Neuron (in vitro differentiated cells): ENCODE data around the gene PDCD1LG2.

ENCODE experiments used
- H2AFZ ChIP-seq: one replicate; pipeline ENCODE4 v1.6.1; 2013; ENCODE audit warnings: low read depth, mild to moderate bottlenecking, inconsistent platforms, low read length, moderate library complexity
- H3K27me3 ChIP-seq: one replicate; pipeline ENCODE4 v1.6.1; 2013; ENCODE audit warnings: low read length; ENCODE audit not compliant: insufficient read depth
- H3K36me3 ChIP-seq: one replicate; pipeline ENCODE4 v1.6.1; 2013; ENCODE audit warnings: low read length; ENCODE audit not compliant: insufficient read depth
- H3K4me1 ChIP-seq: one replicate; pipeline ENCODE4 v1.6.1; 2013; ENCODE audit warnings: low read length; ENCODE audit not compliant: insufficient read depth
- H3K4me3 ChIP-seq: 2 replicates; pipeline ENCODE4 v1.5.1; 2013; ENCODE audit warnings: mild to moderate bottlenecking, low read length, moderate library complexity
- H3K9me3 ChIP-seq: one replicate; pipeline ENCODE4 v1.6.1; 2013; ENCODE audit warnings: low read length

PDCD1LG2 gene

DNA sequence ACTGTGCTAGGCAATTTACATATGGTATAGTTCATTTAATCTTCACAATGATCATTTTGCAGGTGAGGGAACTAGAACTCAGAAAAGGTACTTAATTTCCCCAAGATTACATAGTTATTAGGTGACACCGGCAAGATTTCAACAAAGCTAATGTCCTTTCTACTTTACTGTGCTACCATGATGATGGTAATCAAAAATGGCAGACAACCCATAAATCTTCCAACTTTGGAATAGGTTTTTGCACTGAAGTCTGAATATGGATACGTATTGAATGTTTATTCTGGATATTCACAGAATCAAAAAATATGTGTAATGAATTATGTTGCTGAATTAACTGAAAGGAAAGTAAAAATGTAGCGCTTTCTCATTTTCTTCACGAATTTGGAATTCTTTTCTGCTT is 13.8 kb downstream of the PDCD1LG2 start:
- Histone ChIP-seq H2AFZ (no peak overlapping the region), H3K36me3 (no peaks in the 10 kb centered on the region), H3K4me1 (peaks cover 2% of the 10 kb centered on the region), H3K27me3 (no peaks in the 10 kb centered on the region), H3K4me3 (no peak overlapping the region), H3K9me3 (no peaks in the 10 kb centered on the region)

DNA sequence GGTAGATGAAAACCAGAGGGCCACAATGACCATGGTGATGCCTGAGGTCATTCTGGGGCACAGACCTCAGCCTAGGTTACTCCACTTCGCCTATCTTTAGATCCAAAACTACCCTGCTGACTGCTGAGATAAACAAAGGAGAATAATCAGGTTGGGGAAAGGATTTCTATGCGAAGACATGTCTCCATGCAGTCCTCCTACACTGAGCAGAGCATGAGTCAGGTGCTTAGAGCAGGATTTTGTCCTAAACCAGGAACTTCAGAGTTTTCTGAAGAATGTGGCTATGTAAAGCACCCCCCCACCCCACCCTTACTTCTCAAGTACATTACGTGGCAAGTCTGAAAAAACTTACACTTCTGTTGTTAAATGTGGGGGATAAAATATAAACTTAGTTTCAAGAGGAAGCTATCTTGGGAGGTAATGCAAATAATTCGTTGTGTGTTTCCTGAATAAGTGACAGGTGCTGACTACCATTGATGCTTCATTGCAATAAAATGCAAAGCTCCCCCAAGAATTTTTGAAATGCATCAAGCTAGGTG is 19.4 kb downstream of the PDCD1LG2 start:
- H2AFZ ChIP-seq, result no peak overlapping the region
- no peaks in the 10 kb centered on the region for H3K36me3 ChIP-seq
- no peaks in the 10 kb centered on the region for H3K9me3 ChIP-seq
- H3K27me3 ChIP-seq, result no peaks in the 10 kb centered on the region
- H3K4me3 ChIP-seq, result no peak overlapping the region
- peaks cover 8% of the 10 kb centered on the region for H3K4me1 ChIP-seq

DNA sequence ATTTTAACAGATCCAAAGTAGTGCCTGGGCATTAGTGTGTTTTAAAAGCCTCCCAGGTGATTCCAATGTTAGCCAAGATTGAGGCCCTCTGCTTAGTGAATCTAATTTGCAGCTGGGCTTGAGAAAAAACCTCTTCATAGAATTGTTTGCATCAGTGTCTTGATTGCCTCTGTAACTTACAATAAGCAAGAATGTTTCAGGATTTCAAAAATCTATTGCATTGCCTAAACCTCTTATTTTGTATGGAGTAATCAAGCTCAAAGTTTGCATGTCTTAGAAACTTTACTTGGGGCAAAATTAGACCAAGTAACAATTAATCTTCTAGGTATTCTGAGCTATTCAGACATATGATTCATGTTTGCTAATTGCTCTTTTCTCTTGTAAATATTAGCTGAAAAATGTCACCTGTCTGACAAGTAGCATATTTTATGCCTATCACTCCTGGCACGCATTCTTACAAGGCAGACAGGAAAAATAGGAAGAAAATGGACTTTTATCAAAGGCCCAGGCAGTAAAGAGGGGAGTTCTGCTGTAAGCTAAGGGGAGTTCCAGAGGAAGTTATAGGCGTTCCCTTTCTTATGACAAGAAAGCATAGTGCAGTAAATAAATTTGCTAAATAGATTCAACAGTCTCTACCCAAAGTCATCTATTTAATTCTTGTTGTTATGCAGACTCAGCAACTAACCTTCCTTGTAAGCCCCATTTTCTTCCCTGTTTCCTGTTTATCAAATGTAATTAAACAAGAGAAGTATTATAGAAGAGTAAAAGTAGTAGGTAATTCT is 21.0 kb downstream of the PDCD1LG2 start:
- peaks cover 17% of the 10 kb centered on the region for H3K4me1 ChIP-seq
- H3K36me3 ChIP-seq, result no peaks in the 10 kb centered on the region
- no peak overlapping the region for H3K4me3 ChIP-seq
- no peaks in the 10 kb centered on the region for H3K27me3 ChIP-seq
- no peak overlapping the region for H2AFZ ChIP-seq
- H3K9me3 ChIP-seq, result no peaks in the 10 kb centered on the region

DNA sequence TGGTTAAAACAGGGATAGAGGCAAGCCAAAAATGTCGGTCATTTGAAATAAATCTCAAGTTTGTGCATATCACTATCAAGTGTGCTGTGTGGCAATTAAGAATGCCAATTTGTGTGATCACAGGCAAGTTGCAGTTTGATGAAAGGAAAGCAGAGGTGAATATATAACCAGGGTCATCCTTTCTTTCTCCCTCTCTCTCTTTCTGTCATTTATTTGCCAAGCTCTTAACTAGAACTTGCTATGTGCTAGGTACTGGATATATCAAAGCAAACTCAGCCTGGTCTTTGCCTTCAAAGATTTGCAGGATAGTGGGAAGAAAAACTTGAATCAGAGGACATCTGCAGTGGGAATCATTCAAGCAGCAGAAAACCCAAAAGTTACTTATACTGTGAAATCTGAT is 22.0 kb downstream of the PDCD1LG2 start:
- H3K4me3 ChIP-seq, result no peak overlapping the region
- no peaks in the 10 kb centered on the region for H3K36me3 ChIP-seq
- peaks cover 17% of the 10 kb centered on the region for H3K4me1 ChIP-seq
- H2AFZ ChIP-seq, result no peak overlapping the region
- H3K27me3 ChIP-seq, result no peaks in the 10 kb centered on the region
- H3K9me3 ChIP-seq, result no peaks in the 10 kb centered on the region

DNA sequence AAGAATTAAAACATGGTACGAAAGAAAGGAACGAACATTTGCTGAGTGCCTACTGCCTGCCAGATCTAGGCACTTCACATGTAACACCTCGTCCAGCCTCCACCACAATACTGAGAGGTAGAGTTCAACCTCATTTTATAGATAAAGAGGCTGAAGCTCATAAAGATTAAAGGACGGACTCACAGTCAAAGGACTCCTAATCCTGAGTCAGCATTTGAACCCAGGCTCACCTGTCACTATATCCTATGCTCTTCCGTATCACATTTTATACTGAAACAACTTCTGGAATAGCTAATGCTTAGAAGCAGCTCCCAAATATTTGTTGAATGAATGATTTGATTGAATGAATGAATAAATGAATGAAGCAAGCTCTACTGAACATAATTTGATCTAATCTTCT is 22.5 kb downstream of the PDCD1LG2 start:
- no peak overlapping the region for H3K4me3 ChIP-seq
- H2AFZ ChIP-seq, result no peak overlapping the region
- peaks cover 17% of the 10 kb centered on the region for H3K4me1 ChIP-seq
- H3K27me3 ChIP-seq, result no peaks in the 10 kb centered on the region
- no peaks in the 10 kb centered on the region for H3K9me3 ChIP-seq
- H3K36me3 ChIP-seq, result no peaks in the 10 kb centered on the region

DNA sequence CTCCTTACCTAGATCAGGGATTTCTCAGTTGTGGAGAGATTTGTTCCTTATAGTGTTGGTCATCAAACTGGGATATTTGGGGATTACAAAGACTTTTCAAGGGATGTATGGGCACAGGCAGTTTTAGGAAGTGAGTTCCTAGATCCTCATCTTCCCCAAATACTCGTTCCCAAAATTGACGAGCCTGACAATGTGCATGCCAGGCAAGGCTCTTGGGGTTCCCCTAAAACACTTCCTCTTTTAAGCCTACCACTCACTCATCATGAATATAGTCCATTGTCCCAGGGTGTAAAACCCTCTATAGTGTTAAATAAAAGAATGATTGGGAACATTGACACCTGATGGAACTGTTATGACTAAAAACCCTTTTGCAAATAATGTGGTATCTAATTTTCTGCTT is 26.4 kb downstream of the PDCD1LG2 start:
- Histone ChIP-seq H3K4me1 (peaks cover 17% of the 10 kb centered on the region), H3K4me3 (no peak overlapping the region), H3K36me3 (no peaks in the 10 kb centered on the region), H2AFZ (no peak overlapping the region), H3K27me3 (no peaks in the 10 kb centered on the region), H3K9me3 (no peaks in the 10 kb centered on the region)

DNA sequence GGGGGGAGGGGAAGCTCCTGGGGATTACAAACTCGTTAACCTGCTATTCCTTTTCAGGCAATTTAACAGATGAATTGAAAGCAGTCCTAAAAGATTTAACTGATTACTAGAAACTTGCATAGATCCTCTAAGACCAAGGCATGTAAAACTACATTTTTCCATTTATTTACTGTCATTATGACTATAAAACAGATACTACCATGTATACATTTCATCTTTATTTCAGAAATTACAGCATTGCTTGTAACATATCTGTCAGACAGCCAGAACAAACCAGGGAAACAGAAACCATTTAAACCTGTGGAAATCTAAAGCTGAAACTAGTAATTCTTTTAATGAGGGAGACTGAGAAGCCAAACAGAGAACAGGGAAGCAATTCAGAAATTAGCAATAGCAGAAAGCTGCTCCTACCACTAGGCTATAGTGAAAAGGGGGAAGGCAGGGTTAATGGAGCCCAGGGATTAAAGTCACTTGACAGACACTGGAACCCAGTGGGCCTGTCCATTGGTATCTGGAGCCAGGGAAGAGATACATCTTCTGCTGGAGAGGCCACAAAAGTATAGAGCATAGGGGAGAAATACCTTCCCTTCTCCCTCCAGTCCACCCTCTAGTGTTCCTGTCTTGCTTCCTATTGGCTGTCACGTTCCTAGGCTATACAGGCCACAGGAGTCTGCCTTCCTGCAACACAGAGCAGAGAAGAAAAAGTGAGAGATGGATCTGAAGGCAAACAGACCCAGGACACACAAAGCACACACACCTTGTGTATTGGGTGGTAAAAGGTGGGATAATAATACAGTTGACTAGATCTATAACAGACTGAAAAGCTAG is 33.8 kb downstream of the PDCD1LG2 start:
- Histone ChIP-seq H3K4me3 (no peak overlapping the region), H3K9me3 (no peaks in the 10 kb centered on the region), H3K36me3 (no peaks in the 10 kb centered on the region), H3K27me3 (no peaks in the 10 kb centered on the region), H3K4me1 (no peaks in the 10 kb centered on the region), H2AFZ (no peak overlapping the region)

DNA sequence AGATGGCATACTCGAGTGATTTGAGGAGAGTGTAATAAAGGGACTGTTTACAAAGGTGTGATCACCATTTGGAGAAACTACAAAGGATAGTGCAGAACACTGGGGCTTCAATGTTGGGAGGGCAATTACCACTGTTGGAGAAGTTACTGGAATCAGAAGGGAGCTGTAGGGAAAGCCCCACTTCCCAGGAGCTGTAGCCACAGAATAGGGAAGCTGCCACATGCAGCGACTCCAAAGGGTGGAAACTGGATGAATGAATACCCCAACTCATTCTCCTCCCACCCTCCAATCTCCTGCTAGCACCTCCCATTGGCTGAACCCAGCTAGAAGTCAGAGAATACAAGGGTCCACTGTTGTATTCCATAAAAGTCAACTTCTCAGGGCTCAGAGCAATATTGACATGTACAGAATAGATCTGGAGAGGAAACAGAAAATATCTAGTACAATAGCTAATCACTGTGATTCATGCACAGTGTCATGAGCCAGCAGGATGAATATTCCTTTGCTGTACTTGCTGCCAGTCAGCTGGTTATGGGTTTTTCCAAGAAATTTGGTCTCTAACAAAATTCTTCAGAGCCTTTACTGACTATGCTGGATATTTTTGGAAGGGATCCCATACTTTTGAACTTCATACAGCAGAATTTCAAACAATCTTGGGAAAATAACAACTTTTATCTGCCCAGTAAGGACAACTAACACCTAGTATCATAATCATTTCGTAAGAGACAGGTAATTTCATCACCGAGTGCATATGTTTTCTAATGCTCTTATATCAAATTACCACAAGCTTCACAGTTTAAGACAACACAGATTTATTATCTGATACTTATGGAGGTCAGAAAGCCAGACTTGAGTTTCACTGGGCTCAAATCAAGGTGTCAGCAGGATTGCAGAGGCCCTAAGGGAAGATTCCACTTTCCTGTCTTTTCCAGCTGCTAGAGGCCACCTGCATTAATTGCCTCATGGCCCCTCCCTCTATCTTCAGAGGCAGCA is 39.6 kb downstream of the PDCD1LG2 start:
- no peaks in the 10 kb centered on the region for H3K27me3 ChIP-seq
- no peak overlapping the region for H3K4me3 ChIP-seq
- no peak overlapping the region for H2AFZ ChIP-seq
- H3K36me3 ChIP-seq, result no peaks in the 10 kb centered on the region
- H3K4me1 ChIP-seq, result no peaks in the 10 kb centered on the region
- H3K9me3 ChIP-seq, result peaks cover 2% of the 10 kb centered on the region

DNA sequence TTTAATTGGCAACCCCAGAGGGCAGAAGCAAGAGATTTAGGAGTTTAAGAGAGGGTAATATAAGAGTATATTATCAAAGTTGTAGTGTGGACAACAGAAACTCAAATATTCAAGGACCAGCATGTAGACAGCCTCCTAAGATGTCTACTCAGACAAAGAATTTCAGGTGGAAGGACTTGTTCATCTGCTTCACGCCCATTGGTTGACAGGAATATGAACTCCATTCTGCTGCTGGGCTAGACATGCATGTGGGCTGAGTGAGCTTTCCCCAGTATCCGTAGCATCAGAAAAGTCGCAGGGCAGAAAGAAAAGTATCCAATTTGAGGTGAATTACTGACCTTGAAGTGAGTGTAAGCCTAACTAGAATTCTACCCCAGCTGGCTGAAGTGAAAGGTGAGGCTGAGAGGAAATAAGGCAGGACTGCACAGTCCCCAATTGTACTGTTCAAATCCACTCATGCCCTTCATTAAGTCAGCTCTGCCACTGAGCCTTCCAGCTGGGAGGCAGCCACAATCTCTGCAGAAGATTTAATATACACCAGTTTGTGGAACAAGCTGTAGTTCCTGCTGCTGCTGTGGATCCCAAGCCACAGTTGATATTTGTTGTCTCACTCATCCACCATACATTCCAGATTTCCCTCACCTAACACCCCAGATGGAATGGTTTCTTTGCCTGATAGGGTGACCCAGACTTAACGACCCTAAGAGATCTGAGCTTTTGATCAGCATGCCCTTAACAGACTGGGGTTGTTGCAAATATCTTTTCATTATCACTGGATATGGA is 41.2 kb downstream of the PDCD1LG2 start:
- no peaks in the 10 kb centered on the region for H3K36me3 ChIP-seq
- H2AFZ ChIP-seq, result no peak overlapping the region
- H3K4me1 ChIP-seq, result no peaks in the 10 kb centered on the region
- no peaks in the 10 kb centered on the region for H3K27me3 ChIP-seq
- no peak overlapping the region for H3K4me3 ChIP-seq
- H3K9me3 ChIP-seq, result peaks cover 2% of the 10 kb centered on the region

DNA sequence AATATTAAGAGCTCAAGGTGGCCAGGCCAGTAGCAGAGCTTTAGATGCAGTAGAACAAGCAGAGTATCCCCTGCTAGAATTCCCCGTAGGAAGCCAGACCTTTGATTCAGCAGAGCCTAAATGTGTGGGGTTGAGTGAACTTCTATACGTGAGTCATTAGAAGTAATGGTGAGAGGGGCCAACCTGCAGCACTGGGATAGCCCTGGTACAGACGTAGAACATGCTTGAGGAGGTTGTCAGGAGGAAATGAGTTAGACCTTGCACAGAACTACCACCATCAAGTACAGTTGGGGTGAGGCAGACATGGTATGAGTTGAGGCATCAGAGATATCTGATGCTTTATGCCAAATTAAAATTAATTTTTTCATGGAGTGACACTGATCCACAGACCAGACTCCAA is 42.0 kb downstream of the PDCD1LG2 start:
- Histone ChIP-seq H3K36me3 (no peaks in the 10 kb centered on the region), H3K4me1 (no peaks in the 10 kb centered on the region), H2AFZ (no peak overlapping the region), H3K9me3 (peaks cover 2% of the 10 kb centered on the region), H3K4me3 (no peak overlapping the region), H3K27me3 (no peaks in the 10 kb centered on the region)

DNA sequence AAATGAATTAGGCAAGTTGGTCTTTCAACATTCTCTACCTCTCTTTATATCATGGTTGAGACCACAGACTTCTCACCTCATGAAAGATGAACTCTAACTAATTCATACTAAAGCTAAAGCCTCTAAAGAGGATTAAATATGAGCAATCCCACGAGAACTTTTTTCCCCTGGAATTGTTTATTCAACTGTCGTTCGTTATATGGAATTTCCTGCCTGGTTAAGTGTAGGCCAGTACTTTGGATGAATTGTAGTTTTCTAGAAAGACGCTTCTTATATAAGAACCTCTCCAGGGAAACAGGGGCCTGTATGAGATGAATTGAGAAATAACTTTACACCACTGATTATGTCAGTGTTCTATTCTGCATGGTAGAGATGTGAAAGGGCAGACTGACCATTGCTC is 42.9 kb downstream of the PDCD1LG2 start:
- no peak overlapping the region for H2AFZ ChIP-seq
- no peaks in the 10 kb centered on the region for H3K36me3 ChIP-seq
- H3K4me3 ChIP-seq, result no peak overlapping the region
- H3K4me1 ChIP-seq, result peaks cover 4% of the 10 kb centered on the region
- peaks cover 2% of the 10 kb centered on the region for H3K9me3 ChIP-seq
- H3K27me3 ChIP-seq, result no peaks in the 10 kb centered on the region

DNA sequence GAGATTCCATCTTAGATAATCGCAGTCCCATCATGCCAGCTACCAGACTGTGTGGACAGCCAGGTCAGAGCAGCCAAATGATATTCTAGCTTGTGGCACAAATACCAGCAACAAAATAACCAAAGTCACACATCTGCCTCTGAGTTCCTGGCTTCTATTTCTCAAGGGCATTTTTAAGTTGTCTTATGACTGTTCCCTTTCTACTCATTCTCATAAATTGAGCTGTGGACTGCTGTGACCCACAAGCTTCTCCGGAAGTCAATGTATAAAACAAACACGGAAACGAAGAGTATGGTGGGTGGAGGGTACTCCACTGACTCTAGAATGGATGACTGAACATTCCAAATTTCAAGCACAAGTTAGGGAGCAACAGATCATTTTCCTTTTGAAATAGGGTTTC is 43.9 kb downstream of the PDCD1LG2 start:
- Histone ChIP-seq H2AFZ (no peak overlapping the region), H3K36me3 (no peaks in the 10 kb centered on the region), H3K27me3 (no peaks in the 10 kb centered on the region)

More for the DNA sequence above, 43.9 kb downstream of the PDCD1LG2 start:
- peaks cover 2% of the 10 kb centered on the region for H3K9me3 ChIP-seq
- peaks cover 10% of the 10 kb centered on the region for H3K4me1 ChIP-seq
- H3K4me3 ChIP-seq, result no peak overlapping the region
